Measurements from ENCODE around the gene TRIM17. TPM values are rescaled to one million over a fixed set of nuclear protein-coding genes. Genes with fewer than 3 reads are reported as not detected.

TRIM17 gene
- polyA plus RNA-seq, 1 donor (not counting 4 experiments of a cell fraction or from before 2014, with no cell fraction given), result 0.24 TPM

GRCh38 chr1:228413241-228414010 is 3.2 kb downstream of the TRIM17 start:
- TF ChIP-seq CTCF (optimal IDR thresholded peaks at IDR 0.05 in 1 of 3, IDR thresholded peaks at IDR 0.05 in 1 of 3, conservative IDR thresholded peaks at IDR 0.05 in 1 of 3; ENCODE audit: extremely low read depth in 1 of 3, insufficient read depth in 2 of 3, low read length in 3 of 3) (no peak), EZH2 (IDR thresholded peaks at IDR 0.05; ENCODE audit: low read length) (no peak)
- Histone ChIP-seq H3K4me2 (ENCODE audit: control insufficient read depth, extremely low read depth, insufficient read depth, low read depth, low read length) (no peak overlapping the region), H3K4me1 (ENCODE audit: control insufficient read depth, extremely low read depth, insufficient read depth, low read length) (peaks cover 21% of the 10 kb centered on the region)

GRCh38 chr1:228411548-228412430 is 4.9 kb downstream of the TRIM17 start:
- Histone ChIP-seq H3K9me3 (ENCODE audit: control insufficient read depth, low read depth, low read length) (no peaks in the 10 kb centered on the region), H3K9ac (ENCODE audit: control insufficient read depth, extremely low read depth, insufficient read depth, low read length) (no peak overlapping the region), H4K20me1 (ENCODE audit: control insufficient read depth, extremely low read depth, insufficient read depth, low read length) (no peaks in the 10 kb centered on the region), H3K27ac (ENCODE audit: control insufficient read depth, insufficient read depth, low read length) (no peak overlapping the region), H3K27me3 (ENCODE audit: control insufficient read depth, extremely low read depth, insufficient read depth, low read length) (no peaks in the 10 kb centered on the region), H3K36me3 (ENCODE audit: control insufficient read depth in 2 of 2, extremely low read depth in 1 of 2, insufficient read depth in 2 of 2, low read length in 2 of 2) (peaks cover 3 to 10% of the 10 kb centered on the region in 2 experiments), H2AFZ (ENCODE audit: control insufficient read depth, low read length) (no peak overlapping the region), H3K4me3 (ENCODE audit: control insufficient read depth in 2 of 3, extremely low read depth in 1 of 3, insufficient read depth in 2 of 3, low read depth in 1 of 3, low read length in 3 of 3) (no peak overlapping the region), H3K79me2 (ENCODE audit: control insufficient read depth, insufficient read depth, low read length) (peaks cover 12% of the 10 kb centered on the region), H3K9me1 (ENCODE audit: control insufficient read depth, extremely low read depth, insufficient read depth, low read length) (no peaks in the 10 kb centered on the region), H3K4me2 (ENCODE audit: control insufficient read depth, extremely low read depth, insufficient read depth, low read depth, low read length) (no peak overlapping the region), H3K4me1 (ENCODE audit: control insufficient read depth, extremely low read depth, insufficient read depth, low read length) (peaks cover 18% of the 10 kb centered on the region)
- no peak for DNase-seq (ENCODE audit: low read depth, low spot score)
- FAIRE-seq, result no peak
- no peak for TF ChIP-seq CTCF (optimal IDR thresholded peaks at IDR 0.05 in 1 of 3, IDR thresholded peaks at IDR 0.05 in 1 of 3, conservative IDR thresholded peaks at IDR 0.05 in 1 of 3; ENCODE audit: extremely low read depth in 1 of 3, insufficient read depth in 2 of 3, low read length in 3 of 3)
- no peak for TF ChIP-seq EZH2 (IDR thresholded peaks at IDR 0.05; ENCODE audit: low read length)
- dilution Hi-C loops (cut with MboI; ENCODE audit: extremely low pct_ligation_motif_present, low sequenced_read_pairs), result no loop called here

More at GRCh38 chr1:228413241-228414010, 3.2 kb downstream of the TRIM17 start:
- FAIRE-seq (no peak), DNase-seq (ENCODE audit: low read depth, low spot score) (no peak)
- Histone ChIP-seq H3K36me3 (ENCODE audit: control insufficient read depth in 2 of 2, extremely low read depth in 1 of 2, insufficient read depth in 2 of 2, low read length in 2 of 2) (peaks cover 3 to 8% of the 10 kb centered on the region in 2 experiments), H3K4me3 (ENCODE audit: control insufficient read depth in 2 of 3, extremely low read depth in 1 of 3, insufficient read depth in 2 of 3, low read depth in 1 of 3, low read length in 3 of 3) (no peak overlapping the region), H3K27ac (ENCODE audit: control insufficient read depth, insufficient read depth, low read length) (no peak overlapping the region), H3K9me1 (ENCODE audit: control insufficient read depth, extremely low read depth, insufficient read depth, low read length) (no peaks in the 10 kb centered on the region), H2AFZ (ENCODE audit: control insufficient read depth, low read length) (no peak overlapping the region), H3K79me2 (ENCODE audit: control insufficient read depth, insufficient read depth, low read length) (peaks cover 1% of the 10 kb centered on the region), H3K27me3 (ENCODE audit: control insufficient read depth, extremely low read depth, insufficient read depth, low read length) (no peaks in the 10 kb centered on the region), H4K20me1 (ENCODE audit: control insufficient read depth, extremely low read depth, insufficient read depth, low read length) (no peaks in the 10 kb centered on the region), H3K9me3 (ENCODE audit: control insufficient read depth, low read depth, low read length) (no peaks in the 10 kb centered on the region), H3K9ac (ENCODE audit: control insufficient read depth, extremely low read depth, insufficient read depth, low read length) (no peak overlapping the region)
- dilution Hi-C loops (cut with MboI; ENCODE audit: extremely low pct_ligation_motif_present, low sequenced_read_pairs), result no loop called here
